Nephron (organoid): Measurements from ENCODE around the gene SERPINA12.
A peak's percentile ranks its signal among the peaks of the same experiment; 100 is the strongest.
"Not testable (repeated sequence)": the region's sequence is repeated elsewhere in the genome, so short reads cannot be mapped to it uniquely, and the experiment has no call there.

Experiments
- H3K27ac Mint-ChIP-seq, 3 experiments: 2 replicates each; pipeline ENCODE4 v1.8.0; 2020; ENCODE audit warnings: mixed read lengths in 3 of 3, mild to moderate bottlenecking in 2 of 3, moderate library complexity in 1 of 3
- H3K27me3 Mint-ChIP-seq: 2 replicates; pipeline ENCODE4 v1.8.0; 2021; ENCODE audit warnings: low read depth, mild to moderate bottlenecking, moderate library complexity, mixed read lengths
- H3K36me3 Mint-ChIP-seq: 2 replicates; pipeline ENCODE4 v1.8.0; 2020; ENCODE audit warnings: low read depth, mixed read lengths
- H3K4me1 Mint-ChIP-seq: 2 replicates; pipeline ENCODE4 v1.8.0; 2020; ENCODE audit warnings: mixed read lengths
- H3K4me3 Mint-ChIP-seq, 3 experiments: 2 replicates each; pipeline ENCODE4 v1.8.0; 2020; ENCODE audit warnings: mild to moderate bottlenecking in 3 of 3, mixed read lengths in 3 of 3, moderate library complexity in 2 of 3
- H3K9me3 Mint-ChIP-seq: 2 replicates; pipeline ENCODE4 v1.8.0; 2020; ENCODE audit warnings: mixed read lengths
- TF ChIP-seq, protein P1 (sequence below), 3 experiments: fragments of 200-600 bp; sonication (generic); IDR thresholded peaks; one replicate each; pipeline ENCODE4 v1.5.0; 2021; ENCODE audit warnings: antibody characterized with exemption in 3 of 3; ENCODE audit not compliant: unreplicated experiment in 3 of 3

Gene SERPINA12

DNA sequence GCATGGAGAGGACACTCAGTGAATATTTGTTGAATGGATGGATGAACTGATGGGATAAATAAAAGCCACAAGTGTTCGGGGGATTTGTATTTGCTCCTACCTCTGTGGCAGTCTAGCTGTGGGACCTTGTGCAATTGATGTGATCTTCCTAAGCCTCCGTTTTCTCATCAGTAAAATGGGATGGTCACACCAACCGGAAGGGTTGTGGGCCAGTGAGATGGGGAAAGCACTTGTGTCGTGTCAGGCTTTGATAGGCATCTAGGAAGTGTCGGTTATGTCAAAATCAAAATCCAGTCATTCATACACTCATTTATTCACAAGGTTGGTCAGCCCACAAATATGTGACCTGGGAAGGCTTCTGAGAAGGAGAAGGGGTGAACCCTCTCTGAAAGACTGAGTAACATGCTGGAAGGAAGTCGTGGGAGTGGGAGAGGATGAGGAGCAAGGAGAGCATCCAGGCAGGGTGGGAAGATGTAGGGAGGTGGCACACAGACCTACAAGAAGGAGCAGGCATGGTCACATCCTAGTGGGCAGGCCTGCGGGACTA is 25.5 kb downstream of the SERPINA12 start:
- no peaks in the 10 kb centered on the region for H3K36me3 Mint-ChIP-seq
- H3K27ac Mint-ChIP-seq = no peak overlapping the region
- H3K27me3 Mint-ChIP-seq = peaks cover 30% of the 10 kb centered on the region
- TF ChIP-seq, protein P1, sequence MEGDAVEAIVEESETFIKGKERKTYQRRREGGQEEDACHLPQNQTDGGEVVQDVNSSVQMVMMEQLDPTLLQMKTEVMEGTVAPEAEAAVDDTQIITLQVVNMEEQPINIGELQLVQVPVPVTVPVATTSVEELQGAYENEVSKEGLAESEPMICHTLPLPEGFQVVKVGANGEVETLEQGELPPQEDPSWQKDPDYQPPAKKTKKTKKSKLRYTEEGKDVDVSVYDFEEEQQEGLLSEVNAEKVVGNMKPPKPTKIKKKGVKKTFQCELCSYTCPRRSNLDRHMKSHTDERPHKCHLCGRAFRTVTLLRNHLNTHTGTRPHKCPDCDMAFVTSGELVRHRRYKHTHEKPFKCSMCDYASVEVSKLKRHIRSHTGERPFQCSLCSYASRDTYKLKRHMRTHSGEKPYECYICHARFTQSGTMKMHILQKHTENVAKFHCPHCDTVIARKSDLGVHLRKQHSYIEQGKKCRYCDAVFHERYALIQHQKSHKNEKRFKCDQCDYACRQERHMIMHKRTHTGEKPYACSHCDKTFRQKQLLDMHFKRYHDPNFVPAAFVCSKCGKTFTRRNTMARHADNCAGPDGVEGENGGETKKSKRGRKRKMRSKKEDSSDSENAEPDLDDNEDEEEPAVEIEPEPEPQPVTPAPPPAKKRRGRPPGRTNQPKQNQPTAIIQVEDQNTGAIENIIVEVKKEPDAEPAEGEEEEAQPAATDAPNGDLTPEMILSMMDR (IDR thresholded peaks at IDR 0.05; ENCODE audit: unreplicated experiment in 3 of 3) = no peak
- peaks cover 5% of the 10 kb centered on the region for H3K4me1 Mint-ChIP-seq
- no peak overlapping the region for H3K4me3 Mint-ChIP-seq
- H3K9me3 Mint-ChIP-seq = peaks cover 16% of the 10 kb centered on the region

DNA sequence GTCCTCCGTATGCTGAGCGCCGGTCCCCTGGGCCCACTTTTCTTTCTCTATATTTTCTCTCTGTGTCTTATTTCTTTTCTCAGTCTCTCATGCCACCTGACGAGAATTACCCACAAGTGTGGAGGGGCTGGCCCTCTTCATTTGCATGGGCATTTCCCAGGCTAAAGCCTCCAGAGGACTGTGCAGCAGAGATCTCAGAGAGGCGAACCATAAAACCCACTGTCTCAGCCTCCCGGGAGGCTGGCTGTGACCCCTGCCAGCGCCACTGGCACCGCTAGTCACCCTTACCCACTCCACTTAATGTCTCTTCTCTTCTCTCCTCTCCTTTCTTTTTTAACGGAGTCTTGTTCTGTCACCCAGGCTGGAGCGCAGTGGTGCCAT is 26.2 kb downstream of the SERPINA12 start:
- Mint-ChIP-seq H3K9me3 (peaks cover 22% of the 10 kb centered on the region), H3K4me3 (no peak overlapping the region), H3K36me3 (no peaks in the 10 kb centered on the region), H3K27me3 (peaks cover 30% of the 10 kb centered on the region), H3K27ac (no peak overlapping the region), H3K4me1 (peaks cover 5% of the 10 kb centered on the region)
- TF ChIP-seq, protein P1 (IDR thresholded peaks at IDR 0.05; ENCODE audit: unreplicated experiment in 3 of 3) = no peak

DNA sequence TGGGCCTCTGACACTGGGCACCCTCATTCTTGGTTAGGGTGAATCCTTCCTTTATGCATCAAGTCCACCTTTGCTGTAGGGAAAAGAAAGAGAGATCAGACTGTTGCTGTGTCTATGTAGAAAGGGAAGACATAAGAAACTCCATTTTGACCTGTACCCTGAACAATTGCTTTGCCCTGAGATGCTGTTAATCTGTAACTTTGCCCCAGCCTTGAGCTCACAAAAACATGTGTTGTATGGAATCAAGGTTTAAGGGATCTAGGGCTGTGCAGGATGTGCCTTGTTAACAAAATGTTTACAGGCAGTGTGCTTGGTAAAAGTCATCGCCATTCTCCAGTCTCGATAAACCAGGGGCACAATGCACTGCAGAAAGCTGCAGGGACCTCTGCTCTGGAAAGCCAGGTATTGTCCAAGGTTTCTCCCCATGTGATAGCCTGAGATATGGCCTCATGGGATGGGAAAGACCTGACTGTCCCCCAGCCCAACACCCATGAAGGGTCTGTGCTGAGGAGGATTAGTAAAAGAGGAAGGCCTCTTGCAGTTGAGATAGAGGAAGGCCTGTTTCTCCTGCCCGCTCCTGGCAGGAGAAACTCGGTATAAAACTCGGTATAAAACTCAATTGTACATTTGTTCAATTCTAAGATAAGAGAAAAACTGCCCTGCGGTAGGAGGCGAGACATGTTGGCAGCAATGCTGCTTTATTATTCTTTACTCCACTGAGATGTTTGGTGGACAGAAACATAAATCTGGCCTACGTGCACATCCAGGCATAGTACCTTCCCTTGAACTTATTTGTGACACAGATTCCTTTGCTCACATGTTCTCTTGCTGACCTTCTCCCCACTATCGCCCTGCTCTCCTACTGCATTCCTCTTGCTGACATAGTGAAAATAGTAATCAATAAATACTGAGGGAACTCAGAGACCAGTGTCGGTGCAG is 26.9 kb downstream of the SERPINA12 start:
- Mint-ChIP-seq H3K9me3 (peaks cover 26% of the 10 kb centered on the region), H3K27me3 (peaks cover 26% of the 10 kb centered on the region)
- H3K4me1 Mint-ChIP-seq, H3K4me3 Mint-ChIP-seq, H3K36me3 Mint-ChIP-seq, H3K27ac Mint-ChIP-seq: not testable (repeated sequence)

DNA sequence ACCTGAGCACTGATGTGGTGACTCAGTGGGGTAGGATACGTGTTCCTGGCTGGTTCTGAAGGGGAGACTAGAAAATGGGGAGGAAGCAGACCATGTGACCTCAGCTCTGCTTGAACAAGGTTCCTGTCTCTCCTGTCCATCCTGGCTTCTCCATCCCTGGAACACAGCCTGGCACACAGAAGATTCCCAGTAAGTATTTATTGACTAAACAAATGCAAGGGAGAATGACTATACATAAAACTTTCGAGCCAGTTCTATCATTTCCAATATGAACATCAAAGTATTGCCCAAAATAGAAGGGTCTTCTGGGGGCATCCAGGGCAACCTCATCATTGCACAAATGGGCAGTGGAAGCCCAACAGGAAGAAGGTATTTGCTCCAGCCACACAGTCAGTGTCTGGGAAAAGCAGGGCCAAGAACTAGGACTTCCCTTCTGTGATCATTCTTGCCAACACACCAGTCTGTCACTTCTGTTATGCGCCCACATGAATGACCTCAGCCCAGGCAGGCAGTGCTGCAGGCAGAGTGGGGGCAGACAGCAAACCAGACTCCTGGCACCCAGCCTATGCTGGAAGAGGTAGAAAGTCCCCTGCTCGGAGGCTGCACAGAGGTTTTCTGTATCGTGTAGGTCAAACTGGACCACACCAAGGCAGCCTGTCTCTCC is 27.7 kb downstream of the SERPINA12 start:
- TF ChIP-seq, protein P1 (IDR thresholded peaks at IDR 0.05; ENCODE audit: unreplicated experiment in 3 of 3) = no peak
- Mint-ChIP-seq H3K27ac (no peak overlapping the region), H3K36me3 (no peaks in the 10 kb centered on the region), H3K4me3 (no peak overlapping the region), H3K4me1 (peaks cover 5% of the 10 kb centered on the region), H3K27me3 (peaks cover 24% of the 10 kb centered on the region), H3K9me3 (peaks cover 28% of the 10 kb centered on the region)

GRCh38 chr14:94480809-94481208 is 28.5 kb downstream of the SERPINA12 start:
- H3K4me1 Mint-ChIP-seq = no peaks in the 10 kb centered on the region
- TF ChIP-seq, protein P1 (IDR thresholded peaks at IDR 0.05; ENCODE audit: unreplicated experiment in 3 of 3) = no peak
- H3K27ac Mint-ChIP-seq = peak overlapping the region in 1 of 3 experiments; percentile 5
- H3K27me3 Mint-ChIP-seq = peaks cover 16% of the 10 kb centered on the region
- H3K36me3 Mint-ChIP-seq = no peaks in the 10 kb centered on the region
- peaks cover 28% of the 10 kb centered on the region for H3K9me3 Mint-ChIP-seq
- no peak overlapping the region for H3K4me3 Mint-ChIP-seq

GRCh38 chr14:94478420-94478819 is 30.8 kb downstream of the SERPINA12 start:
- H3K9me3 Mint-ChIP-seq = peaks cover 28% of the 10 kb centered on the region
- H3K27ac Mint-ChIP-seq = no peak overlapping the region

More at GRCh38 chr14:94478420-94478819, 30.8 kb downstream of the SERPINA12 start:
- TF ChIP-seq, protein P1 (IDR thresholded peaks at IDR 0.05; ENCODE audit: unreplicated experiment in 3 of 3) = no peak
- Mint-ChIP-seq H3K4me1 (no peaks in the 10 kb centered on the region), H3K4me3 (no peak overlapping the region), H3K27me3 (peaks cover 13% of the 10 kb centered on the region), H3K36me3 (no peaks in the 10 kb centered on the region)
